ENCODE results near the gene PCSK6. TPM values are rescaled to one million over a fixed set of nuclear protein-coding genes. Genes with fewer than 3 reads are reported as not detected.
A peak's percentile ranks its signal among the peaks of the same experiment; 100 is the strongest.

The PCSK6 gene
- total RNA-seq, 2 donors from 2014 or later = 36.4 to 66.2 TPM

- intact Hi-C loops (cut with DNase I, micrococcal nuclease) = no loop called here
- DNase-seq (no peak), ATAC-seq (no peak)
Measured at GRCh38 chr15:101490922-101491733, 1.6 kb upstream of the PCSK6 start.

- intact Hi-C loops (cut with DNase I, micrococcal nuclease) = no loop called here
Measured at GRCh38 chr15:101490408-101490891, 943 bp upstream of the PCSK6 start.

GRCh38 chr15:101489237-101489598, 289 bp downstream of the PCSK6 start:
- intact Hi-C loops (cut with DNase I, micrococcal nuclease) = no loop called here
- peak in 1 of 2 donors; percentile 74 for DNase-seq
- peak; percentile 80 for ATAC-seq

More at GRCh38 chr15:101490408-101490891, 943 bp upstream of the PCSK6 start:
- ATAC-seq (no peak), DNase-seq (no peak)

- intact Hi-C loops (cut with DNase I, micrococcal nuclease) = no loop called here
- ATAC-seq = peak; percentile 26
Measured at GRCh38 chr15:101488300-101489164, 975 bp downstream of the PCSK6 start.

GRCh38 chr15:101486696-101487459, 2.6 kb downstream of the PCSK6 start:
- DNase-seq (no peak), ATAC-seq (no peak)
- intact Hi-C loops (cut with DNase I, micrococcal nuclease) = no loop called here

More at GRCh38 chr15:101488300-101489164, 975 bp downstream of the PCSK6 start:
- no peak for DNase-seq

GRCh38 chr15:101483462-101483861, 6.0 kb downstream of the PCSK6 start:
- ATAC-seq = peak; percentile 52
- intact Hi-C loops (cut with DNase I, micrococcal nuclease) = no loop called here

GRCh38 chr15:101482526-101483371, 6.8 kb downstream of the PCSK6 start:
- DNase-seq = no peak
- intact Hi-C loops (cut with DNase I, micrococcal nuclease) = no loop called here

More at GRCh38 chr15:101483462-101483861, 6.0 kb downstream of the PCSK6 start:
- no peak for DNase-seq

GRCh38 chr15:101481917-101482525, 7.5 kb downstream of the PCSK6 start:
- intact Hi-C loops (cut with DNase I, micrococcal nuclease) = no loop called here
- no peak for DNase-seq
- ATAC-seq = peak; percentile 33

More at GRCh38 chr15:101482526-101483371, 6.8 kb downstream of the PCSK6 start:
- ATAC-seq = peak; percentile 71

- DNase-seq (no peak), ATAC-seq (no peak)
- intact Hi-C loops (cut with DNase I, micrococcal nuclease) = no loop called here
Measured at GRCh38 chr15:101481381-101481705, 8.2 kb downstream of the PCSK6 start.

- DNase-seq (no peak), ATAC-seq (no peak)
- intact Hi-C loops (cut with DNase I, micrococcal nuclease) = no loop called here
Measured at GRCh38 chr15:101480613-101481380, 8.7 kb downstream of the PCSK6 start.

GRCh38 chr15:101479851-101480612, 9.5 kb downstream of the PCSK6 start:
- intact Hi-C loops (cut with DNase I, micrococcal nuclease) = no loop called here
- ATAC-seq = no peak
- no peak for DNase-seq

- DNase-seq (no peak), ATAC-seq (peak; percentile 7)
- intact Hi-C loops (cut with DNase I, micrococcal nuclease) = no loop called here
Measured at GRCh38 chr15:101479342-101479845, 10.1 kb downstream of the PCSK6 start.

GRCh38 chr15:101478701-101479341, 10.7 kb downstream of the PCSK6 start:
- ATAC-seq = no peak
- intact Hi-C loops (cut with DNase I, micrococcal nuclease) = no loop called here
- no peak for DNase-seq

- DNase-seq = no peak
- ATAC-seq = peak; percentile 73
- intact Hi-C loops (cut with DNase I, micrococcal nuclease) = no loop called here
Measured at GRCh38 chr15:101477851-101478362, 11.6 kb downstream of the PCSK6 start.

- no peak for DNase-seq
Measured at GRCh38 chr15:101476756-101477155, 12.8 kb downstream of the PCSK6 start.

More at GRCh38 chr15:101476756-101477155, 12.8 kb downstream of the PCSK6 start:
- intact Hi-C loops (cut with DNase I, micrococcal nuclease) = no loop called here
- no peak for ATAC-seq

All from left colon (tissue), 2 donors.